ENCODE measurements around the gene OPCML.

Gene OPCML

DNA sequence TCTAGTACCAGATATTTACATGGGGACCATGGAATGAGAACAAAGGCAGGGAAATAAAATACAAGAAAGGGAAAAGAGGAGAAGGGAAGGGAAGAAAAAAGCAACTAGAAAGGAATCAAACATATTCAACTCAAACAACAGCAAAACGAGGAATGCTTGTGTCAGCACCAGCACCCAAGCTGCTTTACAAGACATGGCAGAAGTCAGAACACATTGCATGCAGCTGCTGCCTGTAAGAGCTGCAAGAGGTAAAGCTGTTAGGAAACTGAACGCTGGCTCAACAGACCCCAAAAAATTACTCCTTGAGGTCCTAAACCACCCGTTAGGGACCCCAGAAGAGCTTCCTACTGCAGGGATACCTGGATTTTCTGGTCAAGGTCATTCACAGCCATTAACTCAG is 296.9 kb downstream of the OPCML start:
- Histone ChIP-seq H3K79me2 (ENCODE audit: insufficient read depth, low read length) (no peaks in the 10 kb centered on the region), H2AFZ (ENCODE audit: low read depth, low read length, severe bottlenecking) (no peak overlapping the region), H3K27ac (ENCODE audit: low read depth, low read length) (no peak overlapping the region), H3K9ac (ENCODE audit: low read length) (no peak overlapping the region), H3K9me3 (ENCODE audit: insufficient read depth, low read length) (no peaks in the 10 kb centered on the region), H3K27me3 (ENCODE audit: low read length) (no peaks in the 10 kb centered on the region), H3F3A (ENCODE audit: insufficient read depth) (no peaks in the 10 kb centered on the region), H3K9me2 (replicated peaks; ENCODE audit: insufficient read depth, low read length) (no peaks in the 10 kb centered on the region), H4K20me1 (ENCODE audit: low read depth, low read length) (no peaks in the 10 kb centered on the region), H3K4me2 (ENCODE audit: low read depth, low read length, poor library complexity, severe bottlenecking) (no peak overlapping the region), H3K4me3 (ENCODE audit: insufficient read depth, low read length, poor library complexity, severe bottlenecking) (no peak overlapping the region), H3K36me3 (ENCODE audit: low read length) (no peaks in the 10 kb centered on the region)
- TF ChIP-seq CTCF (IDR thresholded peaks at IDR 0.05; ENCODE audit: insufficient read depth, low read length, poor library complexity, severe bottlenecking) = no peak
- TF ChIP-seq EZH2phosphoT487 (conservative IDR thresholded peaks at IDR 0.05; ENCODE audit: low read length) = no peak

GRCh38 chr11:133234883-133235282 is 297.4 kb downstream of the OPCML start:
- no peak overlapping the region for H3K4me3 ChIP-seq (ENCODE audit: insufficient read depth, low read length, poor library complexity, severe bottlenecking)
- H2AFZ ChIP-seq (ENCODE audit: low read depth, low read length, severe bottlenecking) = no peak overlapping the region
- no peak overlapping the region for H3K4me2 ChIP-seq (ENCODE audit: low read depth, low read length, poor library complexity, severe bottlenecking)
- no peaks in the 10 kb centered on the region for H3K9me3 ChIP-seq (ENCODE audit: insufficient read depth, low read length)
- H3K36me3 ChIP-seq (ENCODE audit: low read length) = no peaks in the 10 kb centered on the region
- no peaks in the 10 kb centered on the region for H3K27me3 ChIP-seq (ENCODE audit: low read length)
- no peaks in the 10 kb centered on the region for H3K79me2 ChIP-seq (ENCODE audit: insufficient read depth, low read length)
- no peak overlapping the region for H3K9ac ChIP-seq (ENCODE audit: low read length)
- H3F3A ChIP-seq (ENCODE audit: insufficient read depth) = no peaks in the 10 kb centered on the region
- no peak for TF ChIP-seq EZH2phosphoT487 (conservative IDR thresholded peaks at IDR 0.05; ENCODE audit: low read length)
- no peak for TF ChIP-seq CTCF (IDR thresholded peaks at IDR 0.05; ENCODE audit: insufficient read depth, low read length, poor library complexity, severe bottlenecking)
- H4K20me1 ChIP-seq (ENCODE audit: low read depth, low read length) = no peaks in the 10 kb centered on the region
- H3K9me2 ChIP-seq (replicated peaks; ENCODE audit: insufficient read depth, low read length) = no peaks in the 10 kb centered on the region
- H3K27ac ChIP-seq (ENCODE audit: low read depth, low read length) = no peak overlapping the region

- no peak for TF ChIP-seq CTCF (IDR thresholded peaks at IDR 0.05; ENCODE audit: insufficient read depth, low read length, poor library complexity, severe bottlenecking)
- TF ChIP-seq EZH2phosphoT487 (conservative IDR thresholded peaks at IDR 0.05; ENCODE audit: low read length) = no peak
- no peak overlapping the region for H3K4me3 ChIP-seq (ENCODE audit: insufficient read depth, low read length, poor library complexity, severe bottlenecking)
- H3K27me3 ChIP-seq (ENCODE audit: low read length) = no peaks in the 10 kb centered on the region
- no peaks in the 10 kb centered on the region for H3K9me2 ChIP-seq (replicated peaks; ENCODE audit: insufficient read depth, low read length)
- no peak overlapping the region for H3K4me2 ChIP-seq (ENCODE audit: low read depth, low read length, poor library complexity, severe bottlenecking)
- H3K79me2 ChIP-seq (ENCODE audit: insufficient read depth, low read length) = no peaks in the 10 kb centered on the region
- H3K9ac ChIP-seq (ENCODE audit: low read length) = no peak overlapping the region
- no peaks in the 10 kb centered on the region for H3K36me3 ChIP-seq (ENCODE audit: low read length)
- H3F3A ChIP-seq (ENCODE audit: insufficient read depth) = no peaks in the 10 kb centered on the region
- H3K9me3 ChIP-seq (ENCODE audit: insufficient read depth, low read length) = no peaks in the 10 kb centered on the region
- H4K20me1 ChIP-seq (ENCODE audit: low read depth, low read length) = no peaks in the 10 kb centered on the region
- H3K27ac ChIP-seq (ENCODE audit: low read depth, low read length) = no peak overlapping the region
- no peak overlapping the region for H2AFZ ChIP-seq (ENCODE audit: low read depth, low read length, severe bottlenecking)
Measured at GRCh38 chr11:133232665-133233064, 299.6 kb downstream of the OPCML start.
